Measurements from ENCODE around the gene RAX2.

RAX2 gene

GRCh38 chr19:3807131-3807480 is 35.1 kb upstream of the RAX2 start:
- no peak for TF ChIP-seq CTCF (conservative IDR thresholded peaks at IDR 0.05)
- no peak overlapping the region for H3K27ac ChIP-seq

GRCh38 chr19:3805859-3806258 is 33.8 kb upstream of the RAX2 start:
- H3K27ac ChIP-seq = no peak overlapping the region
- TF ChIP-seq CTCF (conservative IDR thresholded peaks at IDR 0.05) = no peak

GRCh38 chr19:3804429-3804828 is 32.4 kb upstream of the RAX2 start:
- H3K27ac ChIP-seq = no peak overlapping the region
- TF ChIP-seq CTCF (conservative IDR thresholded peaks at IDR 0.05) = no peak

GRCh38 chr19:3803986-3804385 is 32.0 kb upstream of the RAX2 start:
- TF ChIP-seq CTCF (conservative IDR thresholded peaks at IDR 0.05) = no peak
- no peak overlapping the region for H3K27ac ChIP-seq

GRCh38 chr19:3803114-3803888 is 31.3 kb upstream of the RAX2 start:
- TF ChIP-seq CTCF (conservative IDR thresholded peaks at IDR 0.05) = no peak
- no peak overlapping the region for H3K27ac ChIP-seq

GRCh38 chr19:3801412-3802096 is 29.5 kb upstream of the RAX2 start:
- TF ChIP-seq CTCF (conservative IDR thresholded peaks at IDR 0.05) = no peak
- no peak overlapping the region for H3K27ac ChIP-seq

- no peak for TF ChIP-seq CTCF (conservative IDR thresholded peaks at IDR 0.05)
- H3K27ac ChIP-seq = no peak overlapping the region
Observed at GRCh38 chr19:3800996-3801395, 29.0 kb upstream of the RAX2 start.
